ENCODE measurements around the gene DTNA. TPM values are rescaled to one million over a fixed set of nuclear protein-coding genes. Genes with fewer than 3 reads are reported as not detected.

The DTNA gene
- polyA plus RNA-seq, 3 donors = 17.4 to 19.5 (median 19.2) TPM

GRCh38 chr18:34805878-34806351 lies 95.8 kb downstream of the DTNA start:
- no peak for DNase-seq

GRCh38 chr18:34806527-34806926 lies 96.4 kb downstream of the DTNA start:
- DNase-seq = no peak

- no peak for DNase-seq
These were observed 97.2 kb downstream of the DTNA start for GRCh38 chr18:34807106-34807796.

GRCh38 chr18:34808389-34808788 lies 98.3 kb downstream of the DTNA start:
- DNase-seq = no peak

GRCh38 chr18:34809451-34810072 lies 99.5 kb downstream of the DTNA start:
- no peak for DNase-seq

GRCh38 chr18:34816183-34816582 lies 106.1 kb downstream of the DTNA start:
- no peak for DNase-seq

GRCh38 chr18:34817636-34818035 lies 107.5 kb downstream of the DTNA start:
- DNase-seq = no peak

GRCh38 chr18:34818064-34818463 lies 108.0 kb downstream of the DTNA start:
- DNase-seq = no peak

- DNase-seq = no peak
These were observed 110.4 kb downstream of the DTNA start for GRCh38 chr18:34820360-34821065.

- DNase-seq = no peak
These were observed 111.6 kb downstream of the DTNA start for GRCh38 chr18:34821669-34822210.

- DNase-seq = no peak
These were observed 118.0 kb downstream of the DTNA start for GRCh38 chr18:34828093-34828492.

GRCh38 chr18:34834897-34835296 lies 124.8 kb downstream of the DTNA start:
- DNase-seq = no peak

GRCh38 chr18:34835466-34835865 lies 125.4 kb downstream of the DTNA start:
- DNase-seq = no peak

- DNase-seq = peak; percentile 27
These were observed 127.7 kb downstream of the DTNA start for GRCh38 chr18:34837769-34838272.

GRCh38 chr18:34838669-34839068 lies 128.6 kb downstream of the DTNA start:
- no peak for DNase-seq

GRCh38 chr18:34840256-34840826 lies 130.2 kb downstream of the DTNA start:
- no peak for DNase-seq

GRCh38 chr18:34841891-34842290 lies 131.8 kb downstream of the DTNA start:
- DNase-seq = peak; percentile 19

GRCh38 chr18:34844072-34844471 lies 134.0 kb downstream of the DTNA start:
- DNase-seq = no peak

GRCh38 chr18:34844732-34845459 lies 134.8 kb downstream of the DTNA start:
- DNase-seq = no peak

- no peak for DNase-seq
These were observed 137.3 kb downstream of the DTNA start for GRCh38 chr18:34847408-34847807.

- DNase-seq = no peak
These were observed 138.1 kb downstream of the DTNA start for GRCh38 chr18:34848156-34848555.
